BE2C (cell line): ENCODE data around the gene L3MBTL3.

Experiments
- DNase-seq: peaks from one replicate; pipeline ENCODE4 v3.0.0-alpha.2; 2020
- H3K27me3 ChIP-seq: fragments of 250-450 bp; sonication (Bioruptor Pico); 2 replicates; pipeline ENCODE4 v1.5.1; 2020; ENCODE audit warnings: mild to moderate bottlenecking
- H3K36me3 ChIP-seq: fragments of 250-450 bp; sonication (Bioruptor Pico); 2 replicates; pipeline ENCODE4 v1.5.1; 2020; ENCODE audit warnings: mild to moderate bottlenecking
- H3K4me1 ChIP-seq: fragments of 250-450 bp; sonication (Bioruptor Pico); 2 replicates; pipeline ENCODE4 v1.5.1; 2020
- H3K4me3 ChIP-seq: 2 replicates; pipeline ENCODE4 v1.5.1; 2011; ENCODE audit warnings: low read depth, low read length
- H3K9me3 ChIP-seq: fragments of 250-450 bp; sonication (Bioruptor Pico); 2 replicates; pipeline ENCODE4 v1.5.1; 2020
- CTCF ChIP-seq: IDR thresholded peaks from 2 replicates; pipeline ENCODE4 v1.5.1; 2012; ENCODE audit warnings: mild to moderate bottlenecking, low read depth, low read length

The L3MBTL3 gene

GRCh38 chr6:130020073-130020906, 1.9 kb downstream of the L3MBTL3 start:
- no peak for TF ChIP-seq CTCF
- Histone ChIP-seq H3K4me1 (no peaks in the 10 kb centered on the region), H3K4me3 (peak overlapping the region; percentile 60), H3K9me3 (no peaks in the 10 kb centered on the region), H3K27me3 (no peaks in the 10 kb centered on the region; the same call in 1 of the 2 replicates), H3K36me3 (no peaks in the 10 kb centered on the region)
- DNase-seq = peak; percentile 10

DNA sequence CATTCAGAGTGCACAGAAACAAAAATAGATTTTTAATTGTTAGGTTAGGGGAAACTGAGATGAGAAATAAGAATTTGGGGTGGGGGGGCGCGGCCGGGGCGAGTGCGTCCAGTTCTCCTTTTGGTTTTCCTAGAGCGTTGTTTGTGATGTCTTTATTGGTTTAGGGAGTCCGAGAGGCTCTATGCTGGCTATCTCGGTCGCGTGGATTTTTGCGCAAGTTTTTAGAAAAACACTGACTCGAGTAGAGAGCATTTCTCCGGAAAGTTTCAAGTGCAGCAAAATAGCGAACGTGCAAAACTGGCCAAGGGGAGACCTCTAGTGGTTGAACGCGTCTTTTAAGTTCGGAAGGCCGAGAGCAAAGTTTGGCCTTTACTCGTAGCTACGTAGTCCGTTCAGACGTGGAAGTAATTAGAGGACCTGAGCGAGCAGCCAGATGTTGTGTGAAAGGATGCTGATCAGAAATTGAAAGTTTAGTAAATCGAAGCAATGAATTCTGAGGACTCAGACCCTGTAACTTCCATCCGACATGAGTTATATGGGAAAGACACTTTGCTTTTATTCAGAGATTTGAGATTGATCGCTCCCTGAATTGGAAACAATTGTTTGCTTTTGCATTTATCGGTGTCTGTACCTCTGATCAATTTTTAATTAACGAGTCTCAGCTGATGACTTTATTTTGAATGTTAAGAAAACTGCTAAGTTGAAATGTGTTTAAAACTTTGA, 2.7 kb downstream of the L3MBTL3 start:
- Histone ChIP-seq H3K36me3 (no peaks in the 10 kb centered on the region), H3K9me3 (no peaks in the 10 kb centered on the region), H3K4me1 (no peaks in the 10 kb centered on the region), H3K4me3 (peak overlapping the region; percentile 60), H3K27me3 (no peaks in the 10 kb centered on the region; the same call in 1 of the 2 replicates)
- DNase-seq = peak; percentile 69
- TF ChIP-seq CTCF = peak; percentile 88

DNA sequence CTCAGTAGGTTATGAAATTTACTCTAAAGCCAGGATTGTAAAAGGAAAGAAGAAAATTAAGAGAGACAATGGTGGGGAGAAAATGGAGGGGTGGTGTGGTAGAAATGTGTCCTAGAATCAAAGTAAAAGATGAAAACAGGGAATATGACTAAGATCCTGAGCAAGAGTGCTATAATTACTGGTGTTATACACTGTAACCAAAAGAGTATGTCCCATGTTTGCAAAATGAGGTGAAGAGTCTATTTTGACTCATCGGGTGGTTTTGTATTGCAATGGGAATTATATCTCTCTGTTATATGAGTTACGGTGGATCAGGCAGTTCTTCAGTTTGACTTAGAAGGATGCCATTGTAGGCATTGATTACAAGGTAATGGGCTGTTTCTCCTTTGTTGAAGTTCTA, 8.5 kb downstream of the L3MBTL3 start:
- no peak for DNase-seq
- no peaks in the 10 kb centered on the region for H3K4me1 ChIP-seq
- TF ChIP-seq CTCF = no peak
- H3K9me3 ChIP-seq = no peaks in the 10 kb centered on the region
- no peaks in the 10 kb centered on the region for H3K27me3 ChIP-seq
- H3K36me3 ChIP-seq = no peaks in the 10 kb centered on the region
- H3K4me3 ChIP-seq = no peak overlapping the region

- Histone ChIP-seq H3K36me3 (no peaks in the 10 kb centered on the region), H3K4me1 (no peaks in the 10 kb centered on the region), H3K27me3 (no peaks in the 10 kb centered on the region), H3K4me3 (no peak overlapping the region), H3K9me3 (no peaks in the 10 kb centered on the region)
- no peak for DNase-seq
- TF ChIP-seq CTCF = no peak
Measured at GRCh38 chr6:130027948-130028347, 9.6 kb downstream of the L3MBTL3 start.

- no peaks in the 10 kb centered on the region for H3K9me3 ChIP-seq
- no peaks in the 10 kb centered on the region for H3K4me1 ChIP-seq
- H3K27me3 ChIP-seq = no peaks in the 10 kb centered on the region
- H3K36me3 ChIP-seq = no peaks in the 10 kb centered on the region
- no peak overlapping the region for H3K4me3 ChIP-seq
- DNase-seq = no peak
- no peak for TF ChIP-seq CTCF
Measured at GRCh38 chr6:130029163-130029562, 10.8 kb downstream of the L3MBTL3 start.
